Measurements from ENCODE around the gene ZNF397. TPM values are rescaled to one million over a fixed set of nuclear protein-coding genes. Genes with fewer than 3 reads are reported as not detected.

Gene ZNF397
- total RNA-seq, 1 experiment from 2014 or later, result 35.3 TPM

GRCh38 chr18:35284841-35285240 lies 44.0 kb downstream of the ZNF397 start:
- Mint-ChIP-seq H3K36me3 (ENCODE audit: insufficient read depth in 1 of 3, low read depth in 3 of 3) (peaks cover 39 to 74% (median 40%) of the 10 kb centered on the region in 3 experiments), H3K27me3 (ENCODE audit: low read depth) (no peaks in the 10 kb centered on the region), H3K9me3 (peaks cover 54 to 61% of the 10 kb centered on the region in 2 experiments), H3K4me1 (peaks cover 5 to 6% of the 10 kb centered on the region in 2 experiments), H3K4me3 (no peak overlapping the region), H3K27ac (no peak overlapping the region)
- H3K79me2 ChIP-seq (ENCODE audit: insufficient read depth, low read length), result no peaks in the 10 kb centered on the region
- no CpG with 5 or more reads among the region's 3 CpGs for WGBS (ENCODE audit: extremely low coverage, insufficient read length, low lambda C conversion rate)
- no peak overlapping the region for H2AFZ ChIP-seq (ENCODE audit: low read length)
- no peaks in the 10 kb centered on the region for H4K20me1 ChIP-seq (ENCODE audit: control insufficient read depth, insufficient read depth, insufficient read length)
- H3K9me3 ChIP-seq (ENCODE audit: control insufficient read depth, low read depth, low read length), result peaks cover 29% of the 10 kb centered on the region
- peaks cover 5% of the 10 kb centered on the region for H3K23me2 ChIP-seq (ENCODE audit: insufficient read length, low read depth, low read length, poor library complexity, severe bottlenecking)
- H3K56ac ChIP-seq (ENCODE audit: insufficient read length, low read depth, low read length), result no peak overlapping the region
- H4K5ac ChIP-seq (ENCODE audit: insufficient read length, low read depth, low read length), result no peak overlapping the region
- H3K4me1 ChIP-seq (ENCODE audit: insufficient read depth, low read length), result no peaks in the 10 kb centered on the region
- H3T11ph ChIP-seq (ENCODE audit: low read length), result no peak overlapping the region
- no peak for DNase-seq
- H4K8ac ChIP-seq (replicated peaks; ENCODE audit: insufficient read length, low read depth, low read length), result no peak overlapping the region
- no peak overlapping the region for H4K91ac ChIP-seq (ENCODE audit: insufficient read length, low read depth, low read length)
- no peaks in the 10 kb centered on the region for H3K27me3 ChIP-seq (ENCODE audit: insufficient read depth, low read length)
- H3K79me1 ChIP-seq (ENCODE audit: insufficient read depth, low read depth, low read length, poor library complexity, severe bottlenecking), result peaks cover 3% of the 10 kb centered on the region
- H3K23ac ChIP-seq (ENCODE audit: insufficient read length, low read depth, low read length), result no peak overlapping the region
- H2BK15ac ChIP-seq (ENCODE audit: low read depth, low read length), result no peak overlapping the region
- no peak overlapping the region for H3K4ac ChIP-seq (ENCODE audit: low read depth, low read length)
- H3K9ac ChIP-seq (ENCODE audit: extremely low read depth, insufficient read length, low read length), result no peak overlapping the region
- no peak overlapping the region for H2BK120ac ChIP-seq (ENCODE audit: low read depth, low read length, poor library complexity, severe bottlenecking)
- H2BK5ac ChIP-seq (ENCODE audit: insufficient read length, low read length), result no peak overlapping the region
- H3K14ac ChIP-seq (ENCODE audit: insufficient read depth, low read length), result no peak overlapping the region
- H3K4me2 ChIP-seq (ENCODE audit: insufficient read depth, insufficient read length, low read length), result no peak overlapping the region
- no peak overlapping the region for H3K27ac ChIP-seq (ENCODE audit: insufficient read length, low read depth, low read length)
- no peak overlapping the region for H2BK20ac ChIP-seq (ENCODE audit: low read depth, low read length, poor library complexity, severe bottlenecking)
- no peak overlapping the region for H2BK12ac ChIP-seq (ENCODE audit: insufficient read length, low read depth, low read length)
- H2AK5ac ChIP-seq (ENCODE audit: insufficient read length, low read length), result no peak overlapping the region
- no peak overlapping the region for H3K18ac ChIP-seq (ENCODE audit: insufficient read length, low read depth, low read length)
- TF ChIP-seq CTCF (conservative IDR thresholded peaks at IDR 0.05), result no peak

All from H9 (cell line).